GM21381 (cell line): Measurements from ENCODE around the gene XAB2.
A peak's percentile ranks its signal among the peaks of the same experiment; 100 is the strongest.
"Not testable (repeated sequence)": the region's sequence is repeated elsewhere in the genome, so short reads cannot be mapped to it uniquely, and the experiment has no call there.

Experiments used
- ATAC-seq: cut with Tn5 transposase; IDR thresholded peaks from one replicate; pipeline ENCODE4 v1.9.1; 2021; ENCODE audit warnings: mild to moderate bottlenecking, moderate library complexity; ENCODE audit not compliant: unreplicated experiment

XAB2 gene

DNA sequence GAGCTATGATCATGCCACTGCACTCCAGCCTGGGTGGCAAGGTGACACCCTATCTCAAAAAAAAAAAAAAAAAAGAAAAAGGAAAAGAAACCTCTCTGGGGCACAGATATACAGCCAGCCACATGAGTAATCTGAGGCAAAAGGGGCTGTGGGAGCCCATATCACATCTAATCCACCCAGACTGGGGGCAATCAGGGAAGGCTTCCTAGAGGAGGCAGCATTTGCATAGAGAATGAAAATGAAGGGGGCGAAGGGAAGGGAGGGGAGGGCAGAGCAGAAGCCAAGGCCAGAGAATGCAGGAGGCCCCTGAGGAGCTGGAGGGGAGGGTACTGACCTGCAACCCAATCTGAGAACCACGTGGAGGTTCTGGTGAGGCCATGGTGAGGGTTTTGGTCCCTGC lies 20.8 kb upstream of the XAB2 start:
- no peak for ATAC-seq

GRCh38 chr19:7648265-7649014 lies 19.1 kb upstream of the XAB2 start:
- no peak for ATAC-seq

GRCh38 chr19:7647156-7647555 lies 17.8 kb upstream of the XAB2 start:
- ATAC-seq: no peak

DNA sequence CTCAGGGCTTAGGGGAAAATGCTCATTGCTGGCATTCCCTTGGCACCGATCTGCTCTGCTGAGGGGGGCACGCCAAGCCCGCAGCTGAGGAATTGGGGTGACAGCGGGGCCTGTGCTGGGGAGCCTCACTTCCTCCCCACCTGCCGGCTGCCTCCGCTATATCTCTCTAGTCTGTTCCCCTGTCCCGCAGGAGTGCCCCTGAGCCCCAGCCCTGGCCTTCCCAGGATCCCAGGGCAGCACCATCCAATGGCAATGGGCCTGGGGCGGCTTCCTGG lies 17.0 kb upstream of the XAB2 start:
- no peak for ATAC-seq

DNA sequence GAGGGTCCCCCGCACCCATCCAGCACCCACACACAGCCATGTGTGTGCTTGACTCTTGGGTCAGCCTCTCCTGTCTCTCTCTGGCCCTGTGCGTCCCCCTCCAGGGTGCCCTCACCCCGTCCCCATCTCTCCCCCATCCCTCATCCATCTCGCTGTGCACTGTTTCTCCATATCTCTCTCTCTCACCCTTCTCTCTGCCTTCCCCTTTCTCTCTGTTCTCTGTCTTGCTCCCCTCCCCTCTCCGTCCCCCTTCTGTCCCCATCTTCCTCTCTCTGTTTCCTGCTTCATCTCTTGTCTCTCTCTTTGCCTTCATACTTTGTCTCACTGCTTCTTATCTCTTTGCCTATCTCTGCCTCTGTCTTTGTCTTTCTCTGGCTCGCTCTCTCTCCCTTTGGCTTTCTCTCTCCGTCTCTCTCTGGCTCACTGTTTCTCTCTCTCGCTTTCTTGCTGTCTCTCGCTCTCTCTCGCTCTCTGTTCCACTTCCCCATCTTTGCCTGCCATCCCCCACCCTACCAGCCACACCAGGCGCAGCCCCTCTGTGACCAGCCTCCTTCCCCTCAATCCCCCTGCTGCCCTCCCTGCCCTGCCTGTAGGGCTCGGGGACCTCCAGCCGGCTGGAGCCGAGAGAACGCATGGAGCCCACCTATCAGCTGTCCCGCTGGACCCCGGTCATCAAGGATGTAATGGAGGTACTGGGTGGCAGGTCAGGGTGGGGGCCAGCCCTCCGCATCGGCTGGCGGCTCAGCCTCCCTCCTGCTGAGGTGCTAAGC lies 16.5 kb upstream of the XAB2 start:
- no peak for ATAC-seq

- ATAC-seq: no peak
These were observed 15.8 kb upstream of the XAB2 start for GRCh38 chr19:7645163-7645562.

DNA sequence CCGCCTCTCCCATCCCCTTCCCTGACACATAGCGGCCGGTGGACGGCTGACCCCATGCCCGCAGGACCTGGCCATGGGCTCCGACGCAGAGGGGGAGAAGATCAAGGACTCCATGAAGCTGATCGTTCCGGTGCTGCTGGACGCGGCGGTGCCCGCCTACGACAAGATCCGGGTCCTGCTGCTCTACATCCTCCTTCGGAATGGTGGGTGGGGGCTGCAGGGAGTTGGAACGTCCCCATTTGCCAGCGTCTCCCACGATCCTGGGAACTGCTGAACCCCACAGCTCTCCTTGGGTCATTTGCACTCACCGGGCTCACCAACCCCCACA lies 15.2 kb upstream of the XAB2 start:
- no peak for ATAC-seq

GRCh38 chr19:7643629-7644549 lies 14.5 kb upstream of the XAB2 start:
- ATAC-seq: not testable (repeated sequence)

GRCh38 chr19:7643031-7643415 lies 13.7 kb upstream of the XAB2 start:
- ATAC-seq: no peak

DNA sequence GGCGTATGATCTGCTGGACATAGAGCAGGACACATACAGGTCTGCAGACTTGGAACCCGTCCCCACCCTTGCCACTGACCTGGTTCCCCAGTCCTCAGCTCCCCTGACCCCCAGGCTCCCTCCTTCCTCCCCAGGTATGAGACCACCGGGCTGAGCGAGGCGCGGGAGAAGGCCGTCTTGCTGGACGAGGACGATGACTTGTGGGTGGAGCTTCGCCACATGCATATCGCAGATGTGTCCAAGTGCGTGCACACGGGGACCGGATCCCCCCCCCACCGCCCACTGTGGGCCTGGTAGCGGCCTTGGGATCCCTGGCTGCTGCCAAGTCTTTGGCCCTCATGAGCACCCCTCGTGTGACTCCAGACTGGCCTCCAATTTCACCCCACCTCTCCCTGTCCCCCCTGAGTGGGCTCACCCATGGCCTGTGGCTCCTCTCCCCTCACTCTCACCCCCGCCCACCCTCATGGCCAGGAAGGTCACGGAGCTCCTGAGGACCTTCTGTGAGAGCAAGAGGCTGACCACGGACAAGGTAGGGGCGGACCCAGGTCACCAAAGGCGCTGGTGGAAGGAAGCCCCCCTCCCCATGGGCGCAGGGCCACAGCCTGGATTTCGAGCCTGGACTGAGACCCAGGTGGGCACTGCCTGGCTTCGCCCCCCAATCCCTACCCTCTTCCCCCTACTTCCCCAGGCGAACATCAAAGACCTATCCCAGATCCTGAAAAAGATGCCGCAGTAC lies 13.1 kb upstream of the XAB2 start:
- no peak for ATAC-seq

DNA sequence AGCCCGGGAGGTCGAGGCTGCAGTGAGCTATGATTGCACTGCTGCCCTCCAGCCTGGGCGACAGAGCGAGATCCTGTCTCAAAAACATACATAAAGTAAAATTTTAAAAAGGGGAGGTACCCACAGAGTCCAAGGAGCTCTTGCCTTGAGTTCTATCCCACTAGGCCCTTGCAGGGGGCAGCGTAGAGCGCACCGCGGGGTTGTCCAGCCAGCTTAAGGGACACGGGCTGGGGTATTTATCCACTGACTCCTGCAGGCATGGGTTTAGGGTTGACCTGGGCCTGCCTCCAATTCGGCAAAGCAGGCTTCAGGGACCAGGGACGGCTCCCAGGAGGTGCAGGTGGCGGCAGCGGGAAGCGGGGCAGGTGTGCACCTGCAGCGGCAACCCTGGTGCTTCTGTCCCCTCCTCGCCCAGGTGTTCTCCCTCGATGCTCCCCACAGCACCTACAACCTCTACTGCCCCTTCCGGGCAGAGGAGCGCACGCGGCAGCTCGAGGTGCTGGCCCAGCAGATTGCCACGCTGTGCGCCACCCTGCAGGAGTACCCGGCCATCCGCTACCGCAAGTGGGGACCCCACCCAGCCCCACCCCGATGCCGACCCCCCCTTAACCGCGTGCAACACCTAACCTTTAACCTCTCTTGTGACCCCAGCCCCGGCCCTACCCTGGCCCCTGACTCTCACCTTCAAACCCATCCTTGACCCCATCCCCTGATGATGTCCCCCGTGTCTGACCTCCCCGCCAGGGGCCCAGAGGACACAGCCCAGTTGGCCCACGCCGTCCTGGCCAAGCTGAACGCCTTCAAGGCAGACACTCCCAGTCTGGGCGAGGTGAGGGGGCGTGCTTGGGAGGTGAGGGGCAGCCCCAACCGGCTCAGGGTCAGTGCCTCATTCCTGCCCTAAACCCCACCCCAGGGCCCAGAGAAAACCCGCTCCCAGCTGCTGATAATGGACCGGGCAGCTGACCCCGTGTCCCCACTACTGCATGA lies 12.2 kb upstream of the XAB2 start:
- no peak for ATAC-seq

- ATAC-seq: no peak
These were observed 11.5 kb upstream of the XAB2 start for GRCh38 chr19:7640803-7641202.

GRCh38 chr19:7639863-7640348 lies 10.6 kb upstream of the XAB2 start:
- no peak for ATAC-seq

DNA sequence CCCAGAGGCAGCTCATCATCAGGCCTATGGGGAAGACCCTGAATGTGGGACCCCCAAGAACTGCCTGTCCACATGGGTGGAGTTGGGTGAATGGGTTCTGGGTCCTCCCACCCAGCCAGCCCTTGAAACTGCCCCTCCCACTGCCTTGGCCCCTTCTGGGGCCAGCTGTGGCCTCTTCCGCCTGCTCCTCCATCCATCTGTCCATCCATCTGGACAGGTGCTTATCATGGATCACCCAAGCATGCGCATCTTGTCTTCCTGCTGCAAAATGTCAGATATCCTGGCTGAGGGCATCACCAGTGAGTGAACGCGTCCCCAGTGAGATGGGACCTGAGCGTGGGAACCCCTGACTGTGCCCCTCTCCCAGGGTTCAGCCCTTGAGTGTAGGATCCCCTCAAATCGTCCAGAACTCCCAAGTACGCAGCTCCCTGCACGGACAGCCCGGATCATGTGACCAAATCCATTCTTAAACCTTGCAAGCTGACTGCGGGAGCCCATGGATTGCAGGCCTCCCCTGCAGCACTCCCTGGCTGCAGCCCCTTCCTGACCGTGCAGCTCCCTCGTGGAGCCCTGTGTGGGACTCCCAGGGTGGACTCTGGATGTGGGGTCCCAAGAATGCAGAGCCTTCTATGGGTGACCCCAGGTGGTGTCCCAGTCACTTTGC lies 9.6 kb upstream of the XAB2 start:
- ATAC-seq: no peak

GRCh38 chr19:7637374-7638256 lies 8.3 kb upstream of the XAB2 start:
- ATAC-seq: peak; percentile 21

DNA sequence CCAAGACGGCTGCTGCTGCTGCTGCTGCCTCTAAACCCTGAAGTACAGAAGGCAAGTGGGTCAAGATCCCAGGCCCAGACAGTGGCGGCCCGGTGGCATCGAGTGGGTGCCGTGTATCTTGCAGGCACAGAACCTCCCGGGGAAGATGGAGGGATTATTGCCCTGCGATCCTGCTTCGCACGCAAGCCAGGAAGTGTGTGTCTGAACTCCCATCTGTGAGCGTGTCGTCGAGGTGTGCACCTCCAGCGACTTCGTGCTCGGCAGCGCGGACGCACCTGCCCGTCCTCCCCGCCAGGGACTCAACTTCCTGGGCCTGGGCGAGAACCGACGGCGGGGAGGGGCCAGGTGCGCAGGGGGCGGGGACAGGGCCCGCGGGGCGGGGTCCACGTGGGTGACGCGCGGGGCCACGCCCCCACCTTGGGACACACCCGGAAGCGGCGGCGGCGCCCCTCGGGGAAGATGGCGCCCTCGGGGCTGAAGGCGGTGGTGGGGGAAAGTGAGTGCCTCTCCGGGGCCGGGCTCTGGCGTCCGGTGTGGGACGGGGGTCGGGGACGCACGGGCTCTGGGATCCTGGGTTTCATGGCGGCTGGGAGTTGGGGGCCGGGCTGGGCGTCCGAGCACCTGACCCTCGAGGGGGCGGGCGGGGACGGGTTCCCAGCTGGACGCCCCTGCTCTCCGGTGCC lies 7.5 kb upstream of the XAB2 start, which contains the start of gene STXBP2:
STXBP2 (plus strand) TSS at position 420 of the 683 bp plus-strand sequence; CDS start at position 460, 40 bp downstream.
- ATAC-seq: peak; percentile 70

DNA sequence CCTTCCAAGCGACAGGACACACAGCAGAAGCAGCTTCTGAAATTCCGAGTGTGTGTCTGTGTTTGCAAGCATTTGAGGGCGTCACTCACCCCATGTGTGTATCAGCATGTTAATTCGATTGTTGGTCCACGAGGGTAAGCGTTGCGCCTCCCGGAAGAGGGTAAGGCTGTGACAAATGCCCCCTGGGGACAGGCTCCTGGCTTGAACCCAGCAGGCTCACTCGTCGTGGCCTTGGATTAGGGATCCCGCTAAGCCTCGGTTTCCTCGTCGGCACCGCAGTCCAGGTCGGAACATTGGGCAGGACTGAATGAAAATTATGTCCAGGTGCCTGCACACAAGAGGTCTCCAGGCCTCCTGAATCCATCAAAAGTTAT lies 7.0 kb upstream of the XAB2 start:
- ATAC-seq: no peak

GRCh38 chr19:7635670-7636069 lies 6.3 kb upstream of the XAB2 start:
- ATAC-seq: no peak
